ENCODE data around the gene GALNT17.

Gene GALNT17

GRCh38 chr7:71560354-71560995 is 428.5 kb downstream of the GALNT17 start:
- no peak for TF ChIP-seq CTCF (IDR thresholded peaks at IDR 0.05)

GRCh38 chr7:71563276-71563675 is 431.3 kb downstream of the GALNT17 start:
- no peak for TF ChIP-seq CTCF (IDR thresholded peaks at IDR 0.05)

GRCh38 chr7:71566376-71566775 is 434.4 kb downstream of the GALNT17 start:
- no peak for TF ChIP-seq CTCF (IDR thresholded peaks at IDR 0.05)

GRCh38 chr7:71566991-71567390 is 435.0 kb downstream of the GALNT17 start:
- TF ChIP-seq CTCF (IDR thresholded peaks at IDR 0.05) = no peak

GRCh38 chr7:71574153-71574860 is 442.4 kb downstream of the GALNT17 start:
- TF ChIP-seq CTCF (IDR thresholded peaks at IDR 0.05) = no peak

GRCh38 chr7:71580027-71580426 is 448.1 kb downstream of the GALNT17 start:
- TF ChIP-seq CTCF (IDR thresholded peaks at IDR 0.05) = no peak

- TF ChIP-seq CTCF (IDR thresholded peaks at IDR 0.05) = no peak
Measured at GRCh38 chr7:71584256-71584655, 452.3 kb downstream of the GALNT17 start.
